NT2/D1 (cell line): ENCODE data around the gene AMELX.

Experiments
- SUZ12 ChIP-seq: IDR thresholded peaks from 2 replicates; pipeline ENCODE4 v1.6.1; 2011; ENCODE audit not compliant: insufficient read length, insufficient read depth; ENCODE audit errors: extremely low read depth
- YY1 ChIP-seq: IDR thresholded peaks from 2 replicates; pipeline ENCODE4 v1.6.1; 2011; ENCODE audit not compliant: insufficient read length, insufficient read depth
- ZNF274 ChIP-seq: IDR thresholded peaks from 2 replicates; pipeline ENCODE4 v1.6.1; 2011; ENCODE audit warnings: mild to moderate bottlenecking, low read depth, low read length

DNA sequence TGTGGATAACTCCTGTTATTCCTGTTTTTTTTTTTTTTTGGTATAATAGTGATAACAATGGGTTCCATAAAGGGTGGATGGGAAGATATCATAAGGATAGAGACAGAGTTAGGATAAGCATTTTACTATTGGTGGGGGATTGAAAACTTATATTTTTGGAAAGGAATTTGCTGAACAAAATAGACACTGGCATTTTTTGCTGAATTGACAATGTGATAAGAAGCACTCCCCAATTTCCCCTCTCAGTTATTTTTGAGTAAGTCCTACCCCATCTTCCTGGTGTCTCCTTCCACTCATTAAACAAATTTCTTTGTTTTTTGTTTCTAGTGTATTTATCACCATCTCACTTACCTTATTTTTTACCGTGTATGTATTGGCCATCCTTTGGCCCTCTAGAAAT, 55.8 kb downstream of the AMELX start:
- TF ChIP-seq SUZ12 (no peak), YY1 (no peak), ZNF274 (no peak)
